MM.1S (cell line): Measurements from ENCODE around the gene PNLIPRP1.

Source experiments
- DNase-seq: peaks from one replicate; pipeline ENCODE4 v3.0.0-alpha.2; 2015
- H2AFZ ChIP-seq: fragments of 300-600 bp; sonication (generic); 2 replicates; pipeline ENCODE4 v1.6.0; 2016; ENCODE audit warnings: antibody characterized with exemption, low read length
- H3F3A ChIP-seq: fragments of 300-600 bp; sonication (generic); 2 replicates; pipeline ENCODE4 v1.6.1; 2016; ENCODE audit warnings: mild to moderate bottlenecking, antibody characterized with exemption, low read length, moderate library complexity, mixed read lengths; ENCODE audit not compliant: insufficient read depth
- H3K27ac ChIP-seq: fragments of 300-600 bp; sonication (generic); 2 replicates; pipeline ENCODE4 v1.5.1; 2016; ENCODE audit warnings: mild to moderate bottlenecking, low read length
- H3K27me3 ChIP-seq: fragments of 300-600 bp; sonication (generic); replicated peaks from 2 replicates; pipeline ENCODE4 v1.6.0; 2016; ENCODE audit warnings: low read length; ENCODE audit not compliant: insufficient read depth
- H3K36me3 ChIP-seq: fragments of 300-600 bp; sonication (generic); replicated peaks from 2 replicates; pipeline ENCODE4 v1.6.1; 2016; ENCODE audit warnings: mild to moderate bottlenecking, low read length, mixed read lengths; ENCODE audit not compliant: insufficient read depth
- H3K4me1 ChIP-seq: fragments of 300-600 bp; sonication (generic); 2 replicates; pipeline ENCODE4 v1.6.1; 2016; ENCODE audit warnings: low read length, mixed read lengths
- H3K4me2 ChIP-seq: fragments of 300-600 bp; sonication (generic); 2 replicates; pipeline ENCODE4 v1.6.0; 2016; ENCODE audit warnings: low read depth, low read length
- H3K4me3 ChIP-seq: fragments of 300-600 bp; sonication (generic); 2 replicates; pipeline ENCODE4 v1.5.1; 2016; ENCODE audit warnings: low read length, mixed read lengths
- H3K79me2 ChIP-seq: fragments of 300-600 bp; sonication (generic); 2 replicates; pipeline ENCODE4 v1.6.1; 2016; ENCODE audit warnings: mixed run types, low read length, mixed read lengths
- H3K9ac ChIP-seq: fragments of 300-600 bp; sonication (generic); 2 replicates; pipeline ENCODE4 v1.6.1; 2016; ENCODE audit warnings: low read length, mixed read lengths
- H3K9me2 ChIP-seq: fragments of 300-600 bp; sonication (generic); replicated peaks from 2 replicates; pipeline ENCODE4 v1.6.1; 2016; ENCODE audit warnings: mild to moderate bottlenecking, low read length, mixed read lengths; ENCODE audit not compliant: insufficient read depth
- H3K9me3 ChIP-seq: fragments of 300-600 bp; sonication (generic); replicated peaks from 2 replicates; pipeline ENCODE4 v1.6.1; 2016; ENCODE audit warnings: mild to moderate bottlenecking, low read length, mixed read lengths; ENCODE audit not compliant: insufficient read depth
- H4K20me1 ChIP-seq: fragments of 300-600 bp; sonication (generic); 2 replicates; pipeline ENCODE4 v1.6.1; 2016; ENCODE audit warnings: mild to moderate bottlenecking, low read length, moderate library complexity, mixed read lengths; ENCODE audit not compliant: insufficient read depth
- EZH2 ChIP-seq: fragments of 300-600 bp; sonication (generic); optimal IDR thresholded peaks from 2 replicates; pipeline ENCODE3; 2017; ENCODE audit warnings: low read depth, mild to moderate bottlenecking, antibody characterized with exemption, low read length, mixed read lengths
- EZH2phosphoT487 ChIP-seq: fragments of 300-600 bp; sonication (generic); IDR thresholded peaks from 2 replicates; pipeline ENCODE4 v1.6.1; 2018; ENCODE audit warnings: antibody characterized with exemption, low read length
- TF ChIP-seq, protein P1 (sequence below): fragments of 300-600 bp; sonication (generic); IDR thresholded peaks from 2 replicates; pipeline ENCODE4 v1.5.1; 2016; ENCODE audit warnings: antibody characterized with exemption, low read length, mixed read lengths

PNLIPRP1 gene

GRCh38 chr10:116634126-116634975 is 43.6 kb downstream of the PNLIPRP1 start:
- Histone ChIP-seq H3K9me3 (no peaks in the 10 kb centered on the region), H3K36me3 (no peaks in the 10 kb centered on the region), H2AFZ (no peak overlapping the region), H3F3A (no peaks in the 10 kb centered on the region), H3K4me1 (no peaks in the 10 kb centered on the region), H3K4me2 (no peak overlapping the region), H3K9ac (no peak overlapping the region), H3K27me3 (no peaks in the 10 kb centered on the region), H3K9me2 (no peaks in the 10 kb centered on the region), H4K20me1 (no peaks in the 10 kb centered on the region), H3K27ac (no peak overlapping the region), H3K79me2 (no peaks in the 10 kb centered on the region), H3K4me3 (no peak overlapping the region)
- TF ChIP-seq EZH2: no peak
- TF ChIP-seq, protein P1, sequence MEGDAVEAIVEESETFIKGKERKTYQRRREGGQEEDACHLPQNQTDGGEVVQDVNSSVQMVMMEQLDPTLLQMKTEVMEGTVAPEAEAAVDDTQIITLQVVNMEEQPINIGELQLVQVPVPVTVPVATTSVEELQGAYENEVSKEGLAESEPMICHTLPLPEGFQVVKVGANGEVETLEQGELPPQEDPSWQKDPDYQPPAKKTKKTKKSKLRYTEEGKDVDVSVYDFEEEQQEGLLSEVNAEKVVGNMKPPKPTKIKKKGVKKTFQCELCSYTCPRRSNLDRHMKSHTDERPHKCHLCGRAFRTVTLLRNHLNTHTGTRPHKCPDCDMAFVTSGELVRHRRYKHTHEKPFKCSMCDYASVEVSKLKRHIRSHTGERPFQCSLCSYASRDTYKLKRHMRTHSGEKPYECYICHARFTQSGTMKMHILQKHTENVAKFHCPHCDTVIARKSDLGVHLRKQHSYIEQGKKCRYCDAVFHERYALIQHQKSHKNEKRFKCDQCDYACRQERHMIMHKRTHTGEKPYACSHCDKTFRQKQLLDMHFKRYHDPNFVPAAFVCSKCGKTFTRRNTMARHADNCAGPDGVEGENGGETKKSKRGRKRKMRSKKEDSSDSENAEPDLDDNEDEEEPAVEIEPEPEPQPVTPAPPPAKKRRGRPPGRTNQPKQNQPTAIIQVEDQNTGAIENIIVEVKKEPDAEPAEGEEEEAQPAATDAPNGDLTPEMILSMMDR: no peak
- DNase-seq: no peak

DNA sequence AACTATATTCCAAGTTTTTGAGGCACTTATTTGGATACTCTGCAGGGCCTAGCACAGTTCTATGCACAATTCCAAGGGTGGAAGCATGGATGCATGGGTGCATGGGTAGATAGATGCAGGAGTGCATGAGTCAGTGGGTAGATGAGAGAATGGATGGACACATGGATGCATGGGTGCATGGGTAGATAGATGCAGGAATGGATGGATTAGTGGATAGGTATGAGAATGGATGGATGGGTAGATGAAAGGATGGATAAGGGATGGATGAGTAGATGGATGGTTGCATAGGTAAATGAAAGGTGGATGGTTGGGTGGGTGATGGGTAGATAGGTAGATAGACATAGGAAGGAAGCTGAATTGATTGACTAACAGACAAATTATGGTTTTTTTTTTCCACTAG is 45.6 kb downstream of the PNLIPRP1 start:
- H3K4me3 ChIP-seq: no peak overlapping the region
- H3K4me2 ChIP-seq: no peak overlapping the region
- no peaks in the 10 kb centered on the region for H3K4me1 ChIP-seq
- H3K27ac ChIP-seq: no peak overlapping the region
- no peaks in the 10 kb centered on the region for H3K27me3 ChIP-seq
- H3K36me3 ChIP-seq: no peaks in the 10 kb centered on the region
- H3K9me2 ChIP-seq: no peaks in the 10 kb centered on the region
- H2AFZ ChIP-seq: no peak overlapping the region
- DNase-seq: no peak
- no peak for TF ChIP-seq EZH2phosphoT487
- no peak for TF ChIP-seq EZH2
- TF ChIP-seq, protein P1: no peak
- H3K79me2 ChIP-seq: no peaks in the 10 kb centered on the region
- H3K9me3 ChIP-seq: no peaks in the 10 kb centered on the region
- H3F3A ChIP-seq: no peaks in the 10 kb centered on the region
- H3K9ac ChIP-seq: no peak overlapping the region
- H4K20me1 ChIP-seq: no peaks in the 10 kb centered on the region

- H3K79me2 ChIP-seq: no peaks in the 10 kb centered on the region
- no peak overlapping the region for H3K4me2 ChIP-seq
- H3K27ac ChIP-seq: no peak overlapping the region
- no peaks in the 10 kb centered on the region for H3F3A ChIP-seq
- TF ChIP-seq, protein P1: no peak
- H3K27me3 ChIP-seq: no peaks in the 10 kb centered on the region
- H3K36me3 ChIP-seq: no peaks in the 10 kb centered on the region
- no peak overlapping the region for H3K4me3 ChIP-seq
- H3K4me1 ChIP-seq: no peaks in the 10 kb centered on the region
- DNase-seq: no peak
- H3K9me3 ChIP-seq: no peaks in the 10 kb centered on the region
- H3K9me2 ChIP-seq: no peaks in the 10 kb centered on the region
- H3K9ac ChIP-seq: no peak overlapping the region
- no peaks in the 10 kb centered on the region for H4K20me1 ChIP-seq
- no peak overlapping the region for H2AFZ ChIP-seq
These were observed 46.2 kb downstream of the PNLIPRP1 start for GRCh38 chr10:116636976-116637375.
